Astrocyte (in vitro differentiated cells and primary cell): ENCODE data around the gene CD81.

Experiments used
- CTCF ChIP-seq: IDR thresholded peaks from 2 replicates; pipeline ENCODE4 v1.5.1; 2011; ENCODE audit warnings: low read depth, mild to moderate bottlenecking, inconsistent platforms, low read length, moderate library complexity; ENCODE audit not compliant: insufficient read depth
- EZH2 ChIP-seq: IDR thresholded peaks from 2 replicates; pipeline ENCODE4 v1.6.1; 2012; ENCODE audit warnings: mild to moderate bottlenecking, low read length, inconsistent platforms; ENCODE audit not compliant: insufficient read depth

GRCh38 chr11:2412323-2412722, 35.2 kb downstream of the CD81 start:
- TF ChIP-seq CTCF (no peak), EZH2 (no peak)
